RKO (cell line): ENCODE results near the gene TRIM67.
A peak's percentile ranks its signal among the peaks of the same experiment; 100 is the strongest.

Source experiments
- DNase-seq: peaks from one replicate; pipeline ENCODE4 v3.0.0-alpha.2; 2016; ENCODE audit warnings: low spot score

TRIM67 gene

GRCh38 chr1:231233735-231234417 lies 72.0 kb downstream of the TRIM67 start:
- DNase-seq, result no peak

GRCh38 chr1:231234506-231234905 lies 72.6 kb downstream of the TRIM67 start:
- no peak for DNase-seq

- DNase-seq, result no peak
Observed at GRCh38 chr1:231235526-231236207, 73.8 kb downstream of the TRIM67 start.

GRCh38 chr1:231236208-231236591 lies 74.3 kb downstream of the TRIM67 start:
- no peak for DNase-seq

- DNase-seq, result no peak
Observed at GRCh38 chr1:231236938-231237337, 75.1 kb downstream of the TRIM67 start.

GRCh38 chr1:231238298-231238697 lies 76.4 kb downstream of the TRIM67 start:
- no peak for DNase-seq

GRCh38 chr1:231240531-231240882 lies 78.6 kb downstream of the TRIM67 start:
- peak; percentile 32 for DNase-seq

- DNase-seq, result peak; percentile 84
Observed at GRCh38 chr1:231240883-231241735, 79.3 kb downstream of the TRIM67 start, which contains the start of gene GNPAT. GNPAT (plus strand) TSS chr1:231241212; CDS start chr1:231241379, 167 bp downstream.

GRCh38 chr1:231241750-231242149 lies 79.9 kb downstream of the TRIM67 start:
- DNase-seq, result peak; percentile 22

- peak; percentile 37 for DNase-seq
Observed at GRCh38 chr1:231242516-231243198, 80.8 kb downstream of the TRIM67 start.

GRCh38 chr1:231248778-231249177 lies 86.9 kb downstream of the TRIM67 start:
- no peak for DNase-seq

GRCh38 chr1:231252336-231252735 lies 90.5 kb downstream of the TRIM67 start:
- no peak for DNase-seq

GRCh38 chr1:231260351-231260750 lies 98.5 kb downstream of the TRIM67 start:
- no peak for DNase-seq

- no peak for DNase-seq
Observed at GRCh38 chr1:231264642-231265041, 102.8 kb downstream of the TRIM67 start.

- DNase-seq, result no peak
Observed at GRCh38 chr1:231265379-231265778, 103.5 kb downstream of the TRIM67 start.

- DNase-seq, result no peak
Observed at GRCh38 chr1:231266811-231267322, 105.0 kb downstream of the TRIM67 start.
